Stromal cell of bone marrow (primary cell): ENCODE measurements around the gene EBP.
"Not testable (repeated sequence)": the region's sequence is repeated elsewhere in the genome, so short reads cannot be mapped to it uniquely, and the experiment has no call there.

Experiments
- DNase-seq: peaks from one replicate; pipeline ENCODE4 v3.0.0-alpha.2; 2012; ENCODE audit warnings: low read depth

Gene EBP

GRCh38 chrX:48525853-48526252 is 4.2 kb downstream of the EBP start:
- not testable (repeated sequence) for DNase-seq

- DNase-seq = no peak
Measured at GRCh38 chrX:48530736-48531135, 9.1 kb downstream of the EBP start.

GRCh38 chrX:48531358-48531959 is 9.9 kb downstream of the EBP start:
- peak; percentile 66 for DNase-seq

- no peak for DNase-seq
Measured at GRCh38 chrX:48532161-48532560, 10.6 kb downstream of the EBP start.

GRCh38 chrX:48533165-48533564 is 11.6 kb downstream of the EBP start:
- no peak for DNase-seq

GRCh38 chrX:48538641-48539344 is 17.2 kb downstream of the EBP start:
- no peak for DNase-seq

- peak; percentile 87 for DNase-seq
Measured at GRCh38 chrX:48539345-48540027, 17.9 kb downstream of the EBP start, which contains the start of gene TBC1D25. Gene TBC1D25, plus strand, starts transcription at chrX:48539714. Its CDS starts 84 bp downstream, at chrX:48539798.

- no peak for DNase-seq
Measured at GRCh38 chrX:48540028-48540375, 18.4 kb downstream of the EBP start.

GRCh38 chrX:48540480-48540879 is 18.9 kb downstream of the EBP start:
- DNase-seq = no peak

GRCh38 chrX:48541140-48541814 is 19.7 kb downstream of the EBP start:
- DNase-seq = no peak

- DNase-seq = no peak
Measured at GRCh38 chrX:48548871-48549270, 27.3 kb downstream of the EBP start.

- DNase-seq = not testable (repeated sequence)
Measured at GRCh38 chrX:48555731-48556325, 34.2 kb downstream of the EBP start.

GRCh38 chrX:48558271-48558670 is 36.7 kb downstream of the EBP start:
- peak; percentile 69 for DNase-seq

GRCh38 chrX:48559636-48560035 is 38.0 kb downstream of the EBP start:
- no peak for DNase-seq

- no peak for DNase-seq
Measured at GRCh38 chrX:48560056-48560455, 38.4 kb downstream of the EBP start.

GRCh38 chrX:48560681-48561080 is 39.1 kb downstream of the EBP start:
- DNase-seq = no peak

- peak; percentile 26 for DNase-seq
Measured at GRCh38 chrX:48569958-48570357, 48.4 kb downstream of the EBP start.

GRCh38 chrX:48573690-48574269 is 52.2 kb downstream of the EBP start:
- no peak for DNase-seq

GRCh38 chrX:48574270-48575266 is 53.0 kb downstream of the EBP start, which contains the start of gene RBM3:
Gene RBM3, plus strand, starts transcription at chrX:48574484. Its CDS starts 697 bp downstream, at chrX:48575181.
- DNase-seq = peak; percentile 84

GRCh38 chrX:48575642-48576041 is 54.0 kb downstream of the EBP start:
- no peak for DNase-seq

GRCh38 chrX:48576108-48576507 is 54.5 kb downstream of the EBP start:
- no peak for DNase-seq
